ENCODE measurements around the gene WDR1. TPM values are rescaled to one million over a fixed set of nuclear protein-coding genes. Genes with fewer than 3 reads are reported as not detected.

WDR1 gene
- total RNA-seq, 1 donor from 2014 or later: 161 TPM

DNA sequence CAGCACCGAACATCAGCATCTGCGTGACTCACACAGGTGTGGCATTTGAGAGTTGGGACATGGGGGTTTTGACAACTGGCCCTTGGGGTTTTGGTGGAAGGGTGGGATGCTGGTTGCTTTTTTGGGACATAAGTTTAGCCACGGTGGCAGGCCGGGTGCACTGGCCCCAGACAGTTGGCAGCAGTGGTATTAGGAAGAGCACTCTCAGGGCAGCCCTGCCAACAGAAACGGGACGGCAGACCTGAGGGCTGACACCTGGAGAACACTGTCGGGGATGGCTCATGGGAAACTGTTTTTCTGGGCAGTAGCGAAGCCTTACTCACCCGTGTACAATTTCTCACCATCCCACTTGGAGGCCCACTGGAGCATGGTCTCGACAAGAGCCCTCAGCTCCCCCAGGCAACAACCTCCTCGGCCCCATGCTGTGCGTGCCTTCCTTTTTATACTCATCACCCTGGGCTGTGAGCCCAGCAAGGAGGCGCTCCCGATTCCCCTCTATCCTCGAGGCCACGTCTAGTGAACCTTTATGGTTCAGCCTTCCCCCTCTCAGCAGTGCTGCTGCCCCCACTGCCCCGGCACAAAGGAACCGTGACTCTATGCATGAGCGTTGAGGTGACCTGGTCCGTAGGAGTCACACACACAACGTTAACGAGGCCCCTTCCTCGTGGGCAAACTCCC is 30.6 kb downstream of the WDR1 start:
- no peaks in the 10 kb centered on the region for H3K36me3 Mint-ChIP-seq (ENCODE audit: unreplicated experiment)
- peaks cover 2% of the 10 kb centered on the region for H3K9me3 Mint-ChIP-seq (ENCODE audit: unreplicated experiment)
- H3K4me3 Mint-ChIP-seq (ENCODE audit: unreplicated experiment): no peak overlapping the region
- TF ChIP-seq, protein P1, sequence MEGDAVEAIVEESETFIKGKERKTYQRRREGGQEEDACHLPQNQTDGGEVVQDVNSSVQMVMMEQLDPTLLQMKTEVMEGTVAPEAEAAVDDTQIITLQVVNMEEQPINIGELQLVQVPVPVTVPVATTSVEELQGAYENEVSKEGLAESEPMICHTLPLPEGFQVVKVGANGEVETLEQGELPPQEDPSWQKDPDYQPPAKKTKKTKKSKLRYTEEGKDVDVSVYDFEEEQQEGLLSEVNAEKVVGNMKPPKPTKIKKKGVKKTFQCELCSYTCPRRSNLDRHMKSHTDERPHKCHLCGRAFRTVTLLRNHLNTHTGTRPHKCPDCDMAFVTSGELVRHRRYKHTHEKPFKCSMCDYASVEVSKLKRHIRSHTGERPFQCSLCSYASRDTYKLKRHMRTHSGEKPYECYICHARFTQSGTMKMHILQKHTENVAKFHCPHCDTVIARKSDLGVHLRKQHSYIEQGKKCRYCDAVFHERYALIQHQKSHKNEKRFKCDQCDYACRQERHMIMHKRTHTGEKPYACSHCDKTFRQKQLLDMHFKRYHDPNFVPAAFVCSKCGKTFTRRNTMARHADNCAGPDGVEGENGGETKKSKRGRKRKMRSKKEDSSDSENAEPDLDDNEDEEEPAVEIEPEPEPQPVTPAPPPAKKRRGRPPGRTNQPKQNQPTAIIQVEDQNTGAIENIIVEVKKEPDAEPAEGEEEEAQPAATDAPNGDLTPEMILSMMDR (IDR thresholded peaks at IDR 0.05; ENCODE audit: partially characterized antibody, unreplicated experiment): no peak
- H3K27me3 Mint-ChIP-seq (ENCODE audit: unreplicated experiment): peaks cover 5% of the 10 kb centered on the region
- DNase-seq: peak; percentile 2
- H3K27ac Mint-ChIP-seq (ENCODE audit: unreplicated experiment): no peak overlapping the region
- peaks cover 5% of the 10 kb centered on the region for H3K4me1 Mint-ChIP-seq (ENCODE audit: low read depth, unreplicated experiment)

DNA sequence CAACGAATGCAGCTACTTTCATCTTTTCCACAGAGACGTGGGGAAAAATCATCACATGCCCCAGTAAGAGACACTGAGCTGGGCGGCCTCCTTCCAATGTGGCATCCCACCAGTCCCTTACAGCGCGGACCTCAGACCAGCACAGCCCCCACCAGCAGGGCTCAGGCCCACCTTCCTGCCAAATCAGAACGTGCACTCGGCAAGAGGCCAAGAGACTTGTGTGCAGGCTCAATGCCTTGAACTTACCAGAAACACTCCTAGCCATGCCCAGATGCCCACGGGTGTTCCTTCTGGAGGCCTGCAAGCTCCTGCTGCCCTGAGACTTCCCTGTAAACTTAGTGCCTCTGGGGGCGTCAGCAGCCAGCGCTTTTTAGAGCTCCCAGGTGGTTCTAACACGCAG is 31.2 kb downstream of the WDR1 start:
- peak; percentile 3 for DNase-seq

DNA sequence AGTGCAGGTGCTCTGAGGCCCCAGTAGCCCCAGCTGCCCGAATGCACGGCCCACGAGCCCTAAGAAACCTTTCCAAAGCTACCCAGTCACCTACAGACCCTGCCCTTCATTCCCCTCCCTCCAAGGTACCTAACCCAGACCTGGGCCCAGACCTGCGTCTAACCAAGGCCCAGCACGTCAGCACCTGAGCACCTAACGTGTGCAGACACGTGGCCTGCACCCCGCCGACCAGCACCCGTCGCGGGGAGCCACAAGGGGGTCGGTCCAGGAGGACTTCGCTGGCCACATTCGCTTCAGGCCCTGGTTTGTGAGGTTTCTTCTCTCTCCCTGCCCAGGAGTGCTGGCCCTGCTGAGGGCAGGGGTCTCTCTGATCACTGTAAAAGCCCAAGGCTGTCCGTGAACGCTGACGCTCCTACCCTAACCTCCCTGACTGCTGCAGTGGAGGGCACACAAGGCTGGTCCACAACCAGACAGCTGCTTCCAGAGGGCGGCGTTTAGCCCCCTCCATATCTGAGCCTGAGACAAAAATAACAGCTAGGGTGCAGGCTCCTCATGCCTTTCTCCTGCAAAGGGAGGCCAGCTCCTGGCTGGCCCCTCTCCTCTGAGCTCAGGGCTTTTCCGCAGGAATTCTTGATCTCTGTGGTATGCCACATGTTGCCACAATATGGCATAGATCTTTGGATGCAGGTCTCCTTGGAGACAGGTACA is 31.8 kb downstream of the WDR1 start:
- Mint-ChIP-seq H3K27ac (ENCODE audit: unreplicated experiment) (peak overlapping the region; percentile 33), H3K36me3 (ENCODE audit: unreplicated experiment) (no peaks in the 10 kb centered on the region), H3K4me3 (ENCODE audit: unreplicated experiment) (no peak overlapping the region), H3K4me1 (ENCODE audit: low read depth, unreplicated experiment) (no peaks in the 10 kb centered on the region), H3K9me3 (ENCODE audit: unreplicated experiment) (no peaks in the 10 kb centered on the region), H3K27me3 (ENCODE audit: unreplicated experiment) (peaks cover 5% of the 10 kb centered on the region)
- peak; percentile 6 for DNase-seq
- TF ChIP-seq, protein P1 (IDR thresholded peaks at IDR 0.05; ENCODE audit: partially characterized antibody, unreplicated experiment): no peak

More for the DNA sequence above, 31.2 kb downstream of the WDR1 start:
- no peaks in the 10 kb centered on the region for H3K9me3 Mint-ChIP-seq (ENCODE audit: unreplicated experiment)
- peaks cover 3% of the 10 kb centered on the region for H3K4me1 Mint-ChIP-seq (ENCODE audit: low read depth, unreplicated experiment)
- no peak overlapping the region for H3K27ac Mint-ChIP-seq (ENCODE audit: unreplicated experiment)
- TF ChIP-seq, protein P1 (IDR thresholded peaks at IDR 0.05; ENCODE audit: partially characterized antibody, unreplicated experiment): no peak
- H3K36me3 Mint-ChIP-seq (ENCODE audit: unreplicated experiment): no peaks in the 10 kb centered on the region
- H3K27me3 Mint-ChIP-seq (ENCODE audit: unreplicated experiment): peaks cover 5% of the 10 kb centered on the region
- H3K4me3 Mint-ChIP-seq (ENCODE audit: unreplicated experiment): no peak overlapping the region

DNA sequence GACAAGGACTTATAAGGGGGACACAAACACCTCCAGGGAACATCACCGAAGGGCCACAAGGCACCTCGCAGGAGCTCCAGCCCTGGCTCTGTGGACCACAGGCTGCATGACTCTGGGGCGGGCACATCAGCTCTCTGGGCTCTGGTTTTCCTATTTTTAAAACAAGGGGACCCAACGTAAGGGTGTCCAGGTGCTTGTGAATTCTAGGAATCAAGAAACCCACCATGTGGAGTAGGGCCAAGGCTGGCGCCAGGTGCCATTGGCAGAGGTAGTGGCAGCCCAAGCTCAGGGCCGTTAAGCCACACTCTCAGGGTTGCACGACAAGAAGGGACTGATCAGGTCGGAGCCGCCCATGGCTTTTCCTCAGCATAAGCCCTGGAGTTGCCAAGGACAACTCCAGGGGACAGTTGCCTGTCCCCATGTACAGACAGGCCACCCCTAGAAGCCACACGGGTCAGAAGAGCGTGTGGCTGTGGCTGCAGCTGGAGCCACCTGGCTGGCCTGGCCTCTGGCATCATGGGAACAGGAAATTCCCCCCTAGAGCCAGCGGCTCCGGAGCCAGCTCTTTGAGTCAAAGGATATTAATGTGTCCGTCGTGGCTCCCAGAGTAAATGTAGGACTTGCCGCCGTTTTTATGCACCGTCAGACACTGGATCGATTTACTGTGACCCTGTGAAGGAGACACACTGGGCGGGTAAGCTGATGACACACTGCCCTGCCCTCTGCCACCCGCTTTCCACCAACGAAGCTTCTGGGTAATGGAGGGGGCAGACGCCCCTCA is 32.5 kb downstream of the WDR1 start:
- Mint-ChIP-seq H3K27me3 (ENCODE audit: unreplicated experiment) (peaks cover 5% of the 10 kb centered on the region), H3K4me1 (ENCODE audit: low read depth, unreplicated experiment) (no peaks in the 10 kb centered on the region), H3K9me3 (ENCODE audit: unreplicated experiment) (no peaks in the 10 kb centered on the region), H3K36me3 (ENCODE audit: unreplicated experiment) (no peaks in the 10 kb centered on the region), H3K4me3 (ENCODE audit: unreplicated experiment) (no peak overlapping the region), H3K27ac (ENCODE audit: unreplicated experiment) (no peak overlapping the region)
- TF ChIP-seq, protein P1 (IDR thresholded peaks at IDR 0.05; ENCODE audit: partially characterized antibody, unreplicated experiment): no peak
- peak; percentile 8 for DNase-seq
